Measurements from ENCODE around the gene BFSP2.

BFSP2 gene

GRCh38 chr3:133400006-133400515 is at the start of gene BFSP2:
Gene BFSP2 (plus strand): TSS chr3:133400056. CDS start chr3:133400084, 28 bp downstream.
- no peak for DNase-seq (ENCODE audit: low read depth in 3 of 3)

- DNase-seq (ENCODE audit: low read depth in 3 of 3): no peak
Measured at GRCh38 chr3:133354721-133355120, 45.1 kb upstream of the BFSP2 start.

GRCh38 chr3:133360476-133360875 is 39.4 kb upstream of the BFSP2 start:
- DNase-seq (ENCODE audit: low read depth in 3 of 3): no peak

- DNase-seq (ENCODE audit: low read depth in 3 of 3): no peak
Measured at GRCh38 chr3:133361011-133361410, 38.8 kb upstream of the BFSP2 start.

GRCh38 chr3:133361435-133361834 is 38.4 kb upstream of the BFSP2 start:
- DNase-seq (ENCODE audit: low read depth in 3 of 3): no peak

- DNase-seq (ENCODE audit: low read depth in 3 of 3): no peak
Measured at GRCh38 chr3:133362539-133362938, 37.3 kb upstream of the BFSP2 start.

GRCh38 chr3:133364704-133365103 is 35.2 kb upstream of the BFSP2 start:
- DNase-seq (ENCODE audit: low read depth in 3 of 3): no peak

GRCh38 chr3:133366921-133367320 is 32.9 kb upstream of the BFSP2 start:
- no peak for DNase-seq (ENCODE audit: low read depth in 3 of 3)

GRCh38 chr3:133367403-133367802 is 32.5 kb upstream of the BFSP2 start:
- DNase-seq (ENCODE audit: low read depth in 3 of 3): no peak

GRCh38 chr3:133367956-133368355 is 31.9 kb upstream of the BFSP2 start:
- no peak for DNase-seq (ENCODE audit: low read depth in 3 of 3)

GRCh38 chr3:133368371-133369067 is 31.3 kb upstream of the BFSP2 start:
- no peak for DNase-seq (ENCODE audit: low read depth in 3 of 3)

GRCh38 chr3:133369068-133369440 is 30.8 kb upstream of the BFSP2 start:
- no peak for DNase-seq (ENCODE audit: low read depth in 3 of 3)

GRCh38 chr3:133371181-133371580 is 28.7 kb upstream of the BFSP2 start:
- no peak for DNase-seq (ENCODE audit: low read depth in 3 of 3)

GRCh38 chr3:133371676-133372075 is 28.2 kb upstream of the BFSP2 start:
- no peak for DNase-seq (ENCODE audit: low read depth in 3 of 3)

GRCh38 chr3:133374708-133375402 is 25.0 kb upstream of the BFSP2 start:
- no peak for DNase-seq (ENCODE audit: low read depth in 3 of 3)

GRCh38 chr3:133375403-133375745 is 24.5 kb upstream of the BFSP2 start:
- DNase-seq (ENCODE audit: low read depth in 3 of 3): no peak

- no peak for DNase-seq (ENCODE audit: low read depth in 3 of 3)
Measured at GRCh38 chr3:133376810-133377209, 23.0 kb upstream of the BFSP2 start.

GRCh38 chr3:133377396-133377795 is 22.5 kb upstream of the BFSP2 start:
- DNase-seq (ENCODE audit: low read depth in 3 of 3): no peak

- no peak for DNase-seq (ENCODE audit: low read depth in 3 of 3)
Measured at GRCh38 chr3:133379926-133380325, 19.9 kb upstream of the BFSP2 start.

GRCh38 chr3:133380481-133381225 is 19.2 kb upstream of the BFSP2 start:
- DNase-seq (ENCODE audit: low read depth in 3 of 3): no peak

- no peak for DNase-seq (ENCODE audit: low read depth in 3 of 3)
Measured at GRCh38 chr3:133381346-133382109, 18.3 kb upstream of the BFSP2 start.

- DNase-seq (ENCODE audit: low read depth in 3 of 3): no peak
Measured at GRCh38 chr3:133383175-133383574, 16.7 kb upstream of the BFSP2 start.

Data from stimulated activated CD4-positive, alpha-beta T cell treated with anti-CD3 and anti-CD28 coated beads, TNF-alpha, amount 100 ng/mL, for 4 hours (primary cell).